Nephron progenitor cell (in vitro differentiated cells): ENCODE measurements around the gene FGD4.

Source experiments
- DNase-seq: peaks from one replicate; pipeline ENCODE4 v3.0.0; 2021
- H3K27ac Mint-ChIP-seq: 2 replicates; pipeline ENCODE4 v1.8.0; 2021; ENCODE audit warnings: mild to moderate bottlenecking, moderate library complexity, mixed read lengths
- H3K27me3 Mint-ChIP-seq: 2 replicates; pipeline ENCODE4 v1.8.0; 2021; ENCODE audit warnings: mild to moderate bottlenecking, low read depth, mixed read lengths; ENCODE audit not compliant: poor library complexity
- H3K36me3 Mint-ChIP-seq: 2 replicates; pipeline ENCODE4 v1.8.0; 2021; ENCODE audit warnings: low read depth, mixed read lengths
- H3K4me1 Mint-ChIP-seq: 2 replicates; pipeline ENCODE4 v1.8.0; 2021; ENCODE audit warnings: mixed read lengths
- H3K4me3 Mint-ChIP-seq: 2 replicates; pipeline ENCODE4 v1.8.0; 2021; ENCODE audit warnings: mild to moderate bottlenecking, moderate library complexity, mixed read lengths
- H3K9me3 Mint-ChIP-seq: 2 replicates; pipeline ENCODE4 v1.8.0; 2021; ENCODE audit warnings: mild to moderate bottlenecking, moderate library complexity, mixed read lengths
- TF ChIP-seq, protein P1 (sequence below): fragments of 200-600 bp; sonication (generic); IDR thresholded peaks from 2 replicates; pipeline ENCODE4 v1.5.0; 2021; ENCODE audit warnings: antibody characterized with exemption

FGD4 gene

DNA sequence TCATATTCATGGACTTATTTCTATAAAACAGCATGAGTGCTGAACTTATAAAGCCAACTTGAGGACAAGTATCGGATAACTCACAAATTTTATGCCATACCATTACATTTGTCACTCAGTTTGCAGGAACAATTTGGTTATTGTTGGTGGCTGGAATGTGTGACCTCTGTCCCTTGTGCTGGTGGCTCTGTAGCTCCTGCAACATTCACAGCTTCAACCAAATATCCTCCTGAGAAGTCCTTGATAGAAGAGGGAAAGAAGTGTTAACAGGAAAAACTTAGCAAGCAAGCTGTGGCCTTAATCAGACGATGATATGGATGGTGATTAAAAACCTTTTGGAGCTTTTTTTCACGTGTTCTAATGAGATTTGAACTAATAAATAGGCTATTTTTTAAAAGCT, 218.8 kb downstream of the FGD4 start:
- H3K36me3 Mint-ChIP-seq, result peaks cover 41% of the 10 kb centered on the region

DNA sequence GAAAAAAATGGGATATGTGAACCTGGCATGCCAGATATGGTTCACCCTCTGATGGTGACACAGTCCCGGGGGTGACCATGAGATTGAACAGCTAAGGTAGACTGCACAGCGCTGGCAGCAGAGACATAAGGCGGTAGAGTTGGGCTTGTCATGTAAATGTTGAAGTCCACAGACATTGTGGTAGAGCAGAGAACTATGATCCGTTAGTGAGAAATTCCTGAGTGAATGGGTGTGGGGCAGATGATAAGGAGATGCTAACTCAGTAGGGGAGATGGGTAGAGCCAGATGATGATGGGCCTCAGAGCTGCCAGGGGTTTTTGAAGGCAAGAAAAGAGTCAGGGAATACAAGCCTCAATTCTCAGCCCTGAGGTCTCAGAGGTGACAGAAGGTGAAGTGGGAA, 228.6 kb downstream of the FGD4 start:
- TF ChIP-seq, protein P1, sequence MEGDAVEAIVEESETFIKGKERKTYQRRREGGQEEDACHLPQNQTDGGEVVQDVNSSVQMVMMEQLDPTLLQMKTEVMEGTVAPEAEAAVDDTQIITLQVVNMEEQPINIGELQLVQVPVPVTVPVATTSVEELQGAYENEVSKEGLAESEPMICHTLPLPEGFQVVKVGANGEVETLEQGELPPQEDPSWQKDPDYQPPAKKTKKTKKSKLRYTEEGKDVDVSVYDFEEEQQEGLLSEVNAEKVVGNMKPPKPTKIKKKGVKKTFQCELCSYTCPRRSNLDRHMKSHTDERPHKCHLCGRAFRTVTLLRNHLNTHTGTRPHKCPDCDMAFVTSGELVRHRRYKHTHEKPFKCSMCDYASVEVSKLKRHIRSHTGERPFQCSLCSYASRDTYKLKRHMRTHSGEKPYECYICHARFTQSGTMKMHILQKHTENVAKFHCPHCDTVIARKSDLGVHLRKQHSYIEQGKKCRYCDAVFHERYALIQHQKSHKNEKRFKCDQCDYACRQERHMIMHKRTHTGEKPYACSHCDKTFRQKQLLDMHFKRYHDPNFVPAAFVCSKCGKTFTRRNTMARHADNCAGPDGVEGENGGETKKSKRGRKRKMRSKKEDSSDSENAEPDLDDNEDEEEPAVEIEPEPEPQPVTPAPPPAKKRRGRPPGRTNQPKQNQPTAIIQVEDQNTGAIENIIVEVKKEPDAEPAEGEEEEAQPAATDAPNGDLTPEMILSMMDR, result no peak
- no peaks in the 10 kb centered on the region for H3K4me1 Mint-ChIP-seq
- no peaks in the 10 kb centered on the region for H3K9me3 Mint-ChIP-seq
- no peak overlapping the region for H3K27ac Mint-ChIP-seq
- H3K4me3 Mint-ChIP-seq, result no peak overlapping the region
- H3K36me3 Mint-ChIP-seq, result peaks cover 25% of the 10 kb centered on the region
- no peaks in the 10 kb centered on the region for H3K27me3 Mint-ChIP-seq
- DNase-seq, result no peak

More for the DNA sequence above, 218.8 kb downstream of the FGD4 start:
- Mint-ChIP-seq H3K4me1 (no peaks in the 10 kb centered on the region), H3K4me3 (no peak overlapping the region), H3K9me3 (no peaks in the 10 kb centered on the region), H3K27ac (no peak overlapping the region), H3K27me3 (peaks cover 3% of the 10 kb centered on the region)
- no peak for DNase-seq
- TF ChIP-seq, protein P1, result no peak

DNA sequence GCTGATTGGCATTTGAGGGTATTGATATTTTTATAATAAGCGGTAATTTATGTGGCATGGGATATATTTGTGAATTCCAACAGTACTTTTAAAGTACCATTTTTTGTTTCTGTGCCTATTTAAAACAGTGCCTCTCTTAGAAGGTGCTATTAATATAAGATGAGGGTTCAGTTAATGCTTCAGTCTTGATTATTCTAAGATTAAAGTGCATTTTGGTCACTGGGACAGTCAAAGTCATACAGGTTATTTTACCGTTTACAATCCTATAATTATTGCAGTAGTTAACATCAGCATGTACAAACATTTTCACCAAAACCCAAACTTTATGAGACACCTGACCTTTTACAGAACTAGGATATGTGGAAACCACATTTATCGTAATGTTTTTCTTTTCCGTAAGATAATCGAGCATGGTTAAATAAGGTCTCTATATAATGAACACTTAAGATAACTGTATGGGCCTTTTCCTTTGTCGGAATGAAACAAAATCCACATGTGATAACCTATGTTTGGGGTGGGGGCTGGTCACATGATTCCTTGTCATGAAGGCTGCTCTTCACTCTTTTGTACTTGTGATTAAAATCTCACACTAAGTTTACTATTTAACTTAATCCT, 242.0 kb downstream of the FGD4 start:
- DNase-seq, result no peak
- Mint-ChIP-seq H3K27me3 (no peaks in the 10 kb centered on the region), H3K27ac (no peak overlapping the region), H3K9me3 (peaks cover 3% of the 10 kb centered on the region), H3K4me1 (no peaks in the 10 kb centered on the region), H3K36me3 (peaks cover 22% of the 10 kb centered on the region), H3K4me3 (no peak overlapping the region)
- TF ChIP-seq, protein P1, result no peak

DNA sequence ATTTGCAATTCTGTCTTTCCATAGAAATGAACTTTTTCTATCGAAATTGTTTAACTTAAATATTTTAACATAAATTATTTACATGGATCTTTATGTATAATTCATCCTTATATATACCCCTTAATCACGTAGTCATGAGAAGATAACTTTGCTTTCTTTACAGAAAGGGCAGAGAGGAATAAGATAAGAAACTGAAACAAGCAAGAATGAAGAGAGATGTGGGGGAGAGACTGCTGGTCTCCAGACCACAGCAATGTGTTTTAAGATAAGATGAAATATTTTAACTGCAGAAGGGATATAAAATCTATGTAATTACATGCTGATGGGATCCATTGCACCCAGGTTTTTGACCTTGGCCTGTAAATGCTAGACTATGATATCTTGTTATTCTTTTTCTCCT, 245.1 kb downstream of the FGD4 start:
- H3K27ac Mint-ChIP-seq, result no peak overlapping the region
- no peak for DNase-seq
- H3K9me3 Mint-ChIP-seq, result no peaks in the 10 kb centered on the region
- peaks cover 5% of the 10 kb centered on the region for H3K4me1 Mint-ChIP-seq
- TF ChIP-seq, protein P1, result no peak
- H3K4me3 Mint-ChIP-seq, result no peak overlapping the region
- no peaks in the 10 kb centered on the region for H3K36me3 Mint-ChIP-seq
- H3K27me3 Mint-ChIP-seq, result no peaks in the 10 kb centered on the region

DNA sequence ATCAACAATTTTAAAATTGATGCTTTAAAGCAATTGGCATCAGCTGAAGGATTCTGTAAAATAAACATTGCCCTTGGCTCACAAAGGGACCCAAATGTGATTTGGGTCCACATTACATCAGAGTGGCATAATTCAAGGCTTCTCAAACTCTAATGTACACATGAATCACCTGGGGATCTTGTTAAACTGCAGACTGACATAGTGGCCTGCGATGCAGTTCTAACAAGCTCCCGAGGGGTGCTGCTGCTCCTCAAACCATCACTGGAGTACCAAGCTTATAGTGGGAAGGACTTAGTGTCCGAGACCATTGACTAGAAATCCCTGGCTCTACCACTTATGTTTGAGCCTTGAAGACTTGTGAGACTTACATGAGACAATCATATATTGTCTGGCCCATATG, 247.9 kb downstream of the FGD4 start:
- no peak for DNase-seq
- Mint-ChIP-seq H3K4me1 (peaks cover 5% of the 10 kb centered on the region), H3K36me3 (no peaks in the 10 kb centered on the region), H3K27me3 (no peaks in the 10 kb centered on the region), H3K9me3 (no peaks in the 10 kb centered on the region), H3K4me3 (no peak overlapping the region), H3K27ac (no peak overlapping the region)
- TF ChIP-seq, protein P1, result no peak

DNA sequence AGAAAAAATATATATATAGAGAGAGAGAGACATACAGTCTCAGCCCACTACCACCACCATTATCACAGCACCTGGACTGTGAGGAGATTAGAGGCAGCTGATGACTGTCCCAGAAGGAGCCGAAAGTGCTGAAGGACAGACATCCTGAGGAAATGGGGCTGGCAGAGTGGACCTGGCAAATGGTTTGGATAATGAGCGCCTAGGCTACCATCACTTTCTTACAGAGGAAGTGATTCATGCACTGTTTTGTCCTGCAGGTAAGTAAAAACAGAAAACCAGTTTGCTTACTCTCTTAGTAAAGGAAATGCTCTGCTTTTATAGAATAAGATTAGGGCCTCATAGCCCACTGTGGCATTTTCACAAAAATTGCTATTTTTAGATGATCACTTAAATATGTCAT, 251.2 kb downstream of the FGD4 start:
- no peaks in the 10 kb centered on the region for H3K9me3 Mint-ChIP-seq
- TF ChIP-seq, protein P1, result no peak
- H3K27ac Mint-ChIP-seq, result no peak overlapping the region
- no peaks in the 10 kb centered on the region for H3K36me3 Mint-ChIP-seq
- DNase-seq, result no peak
- no peak overlapping the region for H3K4me3 Mint-ChIP-seq
- peaks cover 5% of the 10 kb centered on the region for H3K4me1 Mint-ChIP-seq
- H3K27me3 Mint-ChIP-seq, result no peaks in the 10 kb centered on the region
